Adipocyte (in vitro differentiated cells): Measurements from ENCODE around the gene REG4.
A peak's percentile ranks its signal among the peaks of the same experiment; 100 is the strongest.

Source experiments
- DNase-seq: peaks from one replicate; pipeline ENCODE4 v3.0.0-alpha.2; 2015; ENCODE audit warnings: low read depth
- H3K27me3 ChIP-seq: replicated peaks from 2 replicates; pipeline ENCODE4 v1.7.0; 2013; ENCODE audit warnings: mild to moderate bottlenecking, low read length, moderate library complexity; ENCODE audit not compliant: control insufficient read depth, insufficient read depth
- H3K36me3 ChIP-seq: 2 replicates; pipeline ENCODE4 v1.7.0; 2013; ENCODE audit warnings: low read length, mild to moderate bottlenecking, moderate library complexity; ENCODE audit not compliant: control insufficient read depth, insufficient read depth, severe bottlenecking
- H3K4me1 ChIP-seq: 2 replicates; pipeline ENCODE4 v1.7.0; 2013; ENCODE audit warnings: mild to moderate bottlenecking, low read length, moderate library complexity; ENCODE audit not compliant: control insufficient read depth, insufficient read depth
- H3K4me3 ChIP-seq: 2 replicates; pipeline ENCODE4 v1.7.0; 2013; ENCODE audit warnings: mild to moderate bottlenecking, low read length, moderate library complexity
- H3K9ac ChIP-seq: 2 replicates; pipeline ENCODE4 v1.7.0; 2013; ENCODE audit warnings: mild to moderate bottlenecking, low read length, moderate library complexity
- H3K9me3 ChIP-seq: 2 replicates; pipeline ENCODE4 v1.7.0; 2013; ENCODE audit warnings: mild to moderate bottlenecking, low read length, moderate library complexity; ENCODE audit not compliant: control insufficient read depth

The REG4 gene

GRCh38 chr1:119762409-119762808, 48.9 kb downstream of the REG4 start:
- Histone ChIP-seq H3K4me1 (peaks cover 18% of the 10 kb centered on the region), H3K9me3 (peaks cover 10% of the 10 kb centered on the region), H3K9ac (no peak overlapping the region), H3K36me3 (no peaks in the 10 kb centered on the region), H3K4me3 (no peak overlapping the region), H3K27me3 (peaks cover 6% of the 10 kb centered on the region)
- DNase-seq, result no peak

- Histone ChIP-seq H3K27me3 (peaks cover 3% of the 10 kb centered on the region), H3K9me3 (no peaks in the 10 kb centered on the region), H3K36me3 (no peaks in the 10 kb centered on the region), H3K4me3 (no peak overlapping the region), H3K4me1 (no peaks in the 10 kb centered on the region), H3K9ac (no peak overlapping the region)
- DNase-seq, result no peak
Observed at GRCh38 chr1:119758584-119758983, 52.7 kb downstream of the REG4 start.

GRCh38 chr1:119752592-119752991, 58.7 kb downstream of the REG4 start:
- no peaks in the 10 kb centered on the region for H3K36me3 ChIP-seq
- H3K9ac ChIP-seq, result no peak overlapping the region
- H3K27me3 ChIP-seq, result peaks cover 3% of the 10 kb centered on the region
- peaks cover 3% of the 10 kb centered on the region for H3K4me1 ChIP-seq
- no peak overlapping the region for H3K4me3 ChIP-seq
- H3K9me3 ChIP-seq, result no peaks in the 10 kb centered on the region
- DNase-seq, result no peak

GRCh38 chr1:119748040-119748439, 63.2 kb downstream of the REG4 start:
- no peaks in the 10 kb centered on the region for H3K9me3 ChIP-seq
- DNase-seq, result no peak
- no peaks in the 10 kb centered on the region for H3K27me3 ChIP-seq
- H3K4me3 ChIP-seq, result no peak overlapping the region
- peaks cover 13% of the 10 kb centered on the region for H3K4me1 ChIP-seq
- H3K36me3 ChIP-seq, result peaks cover 4% of the 10 kb centered on the region
- no peak overlapping the region for H3K9ac ChIP-seq

GRCh38 chr1:119747451-119747850, 63.8 kb downstream of the REG4 start:
- Histone ChIP-seq H3K9me3 (no peaks in the 10 kb centered on the region), H3K36me3 (peaks cover 10% of the 10 kb centered on the region), H3K9ac (no peak overlapping the region), H3K27me3 (no peaks in the 10 kb centered on the region), H3K4me1 (peaks cover 14% of the 10 kb centered on the region), H3K4me3 (no peak overlapping the region)
- DNase-seq, result peak; percentile 60

GRCh38 chr1:119745034-119745433, 66.2 kb downstream of the REG4 start:
- Histone ChIP-seq H3K27me3 (no peaks in the 10 kb centered on the region), H3K4me1 (peaks cover 14% of the 10 kb centered on the region), H3K4me3 (no peak overlapping the region), H3K9ac (no peak overlapping the region), H3K36me3 (peaks cover 12% of the 10 kb centered on the region), H3K9me3 (no peaks in the 10 kb centered on the region)
- DNase-seq, result no peak

GRCh38 chr1:119744598-119744942, 66.7 kb downstream of the REG4 start:
- peaks cover 12% of the 10 kb centered on the region for H3K36me3 ChIP-seq
- no peak overlapping the region for H3K9ac ChIP-seq
- no peak overlapping the region for H3K4me3 ChIP-seq
- H3K9me3 ChIP-seq, result no peaks in the 10 kb centered on the region
- peaks cover 14% of the 10 kb centered on the region for H3K4me1 ChIP-seq
- DNase-seq, result no peak
- H3K27me3 ChIP-seq, result no peaks in the 10 kb centered on the region
